ENCODE results near the gene DCC. TPM values are rescaled to one million over a fixed set of nuclear protein-coding genes. Genes with fewer than 3 reads are reported as not detected.

DCC gene
- total and polyA plus RNA-seq, 2 experiments from 2014 or later, result 0.53 to 0.73 TPM

- H3K9me3 Mint-ChIP-seq, result no peaks in the 10 kb centered on the region
- H3K27me3 ChIP-seq (ENCODE audit: insufficient read depth), result no peaks in the 10 kb centered on the region
Observed at GRCh38 chr18:52435301-52435700, 95.3 kb downstream of the DCC start.

More at GRCh38 chr18:52435301-52435700, 95.3 kb downstream of the DCC start:
- no peak overlapping the region for H3K4me3 Mint-ChIP-seq
- ATAC-seq (no peak), DNase-seq (ENCODE audit: low spot score) (no peak)
- H3K4me1 Mint-ChIP-seq, result no peaks in the 10 kb centered on the region
- H4K20me1 ChIP-seq (replicated peaks; ENCODE audit: insufficient read depth), result no peaks in the 10 kb centered on the region
- no peaks in the 10 kb centered on the region for H3K36me3 ChIP-seq (ENCODE audit: insufficient read depth)
- H3K4me1 ChIP-seq (ENCODE audit: insufficient read depth), result no peaks in the 10 kb centered on the region
- peaks cover 2% of the 10 kb centered on the region for H3K27me3 Mint-ChIP-seq (ENCODE audit: insufficient read depth, low read depth, poor library complexity)
- TF ChIP-seq STAT1 (IDR thresholded peaks at IDR 0.05; ENCODE audit: unreplicated experiment) (no peak), EZH2 (IDR thresholded peaks at IDR 0.05; ENCODE audit: low read depth, unreplicated experiment) (no peak), POLR2AphosphoS5 (IDR thresholded peaks at IDR 0.05; ENCODE audit: low read depth) (no peak), ZNF462 (CRISPR knock-in tag; IDR thresholded peaks at IDR 0.05) (no peak), JUNB (IDR thresholded peaks at IDR 0.05; ENCODE audit: unreplicated experiment) (no peak), ZNF331 (CRISPR knock-in tag; IDR thresholded peaks at IDR 0.05; ENCODE audit: low read depth) (no peak), ZNF114 (CRISPR knock-in tag; IDR thresholded peaks at IDR 0.05) (no peak), CTCF (conservative IDR thresholded peaks at IDR 0.05; ENCODE audit: low read depth in 2 of 2) (no peak), ETS1 (IDR thresholded peaks at IDR 0.05) (no peak), NANOG (IDR thresholded peaks at IDR 0.05; ENCODE audit: borderline replicate concordance) (no peak), EZH2phosphoT487 (IDR thresholded peaks at IDR 0.05; ENCODE audit: unreplicated experiment) (no peak)
- H2AFZ ChIP-seq, result no peak overlapping the region
- H3F3A ChIP-seq (replicated peaks; ENCODE audit: low read depth), result no peaks in the 10 kb centered on the region
- no peaks in the 10 kb centered on the region for H3K9me2 ChIP-seq (ENCODE audit: insufficient read depth)
- no peak overlapping the region for H3K27ac ChIP-seq (ENCODE audit: low read depth)
- H3K4me3 ChIP-seq, result no peak overlapping the region
- H3K27ac Mint-ChIP-seq, result no peak overlapping the region
- H3K36me3 Mint-ChIP-seq (ENCODE audit: low read depth), result no peaks in the 10 kb centered on the region
- no peaks in the 10 kb centered on the region for H3K79me2 ChIP-seq (replicated peaks; ENCODE audit: insufficient read depth)
- no peak overlapping the region for H3K4me2 ChIP-seq

Measured in GM23338 (cell line).